ENCODE data around the gene ABCA2. TPM values are rescaled to one million over a fixed set of nuclear protein-coding genes. Genes with fewer than 3 reads are reported as not detected.
A peak's percentile ranks its signal among the peaks of the same experiment; 100 is the strongest.

The ABCA2 gene
- total RNA-seq, 4 donors from 2014 or later: 15.4 to 31.5 (median 25.9) TPM

DNA sequence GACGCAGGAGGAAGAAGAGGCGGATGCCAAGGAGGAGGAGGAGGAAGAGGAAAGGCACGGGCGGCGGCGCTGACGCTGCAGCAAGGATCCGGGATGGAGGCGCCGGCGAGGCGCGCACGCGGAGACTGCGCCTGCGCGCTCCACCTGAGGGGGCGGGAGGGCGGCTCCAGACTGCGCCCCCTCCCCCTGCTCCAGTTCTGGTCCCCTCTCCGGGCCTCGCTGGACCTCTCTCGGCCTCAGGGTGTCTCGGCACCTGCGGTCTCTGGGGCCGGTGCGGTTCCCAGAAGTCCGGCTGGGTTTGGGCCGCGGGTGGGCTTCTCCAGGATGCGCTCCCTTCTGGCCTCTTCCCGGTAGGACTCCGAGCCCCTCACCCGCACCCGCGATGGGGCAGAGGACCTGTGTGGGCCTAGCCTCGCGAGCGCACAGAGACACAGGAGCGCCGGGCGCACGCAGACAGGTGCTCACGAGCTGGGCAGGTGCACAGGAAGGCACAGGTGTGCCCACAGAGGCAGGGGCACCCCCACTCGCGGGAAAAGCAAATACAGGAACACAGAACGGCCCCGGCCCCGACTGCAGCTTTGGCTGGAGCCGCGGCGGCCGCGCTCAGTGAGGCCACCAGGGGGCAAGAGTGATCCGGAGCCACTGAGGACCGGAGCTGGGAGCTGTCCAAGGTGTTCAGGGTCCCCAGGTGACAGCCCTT, 18.2 kb upstream of the ABCA2 start, which contains the start of gene NPDC1:
Gene NPDC1, minus strand, starts transcription at position 90 of the 700 bp plus-strand sequence. CDS start 188 bp downstream, outside the sequence.
- ATAC-seq (ENCODE audit: low FRiP score) (peak; percentile 53), DNase-seq (ENCODE audit: low spot score) (peak; percentile 71)
- TF ChIP-seq, protein P1, sequence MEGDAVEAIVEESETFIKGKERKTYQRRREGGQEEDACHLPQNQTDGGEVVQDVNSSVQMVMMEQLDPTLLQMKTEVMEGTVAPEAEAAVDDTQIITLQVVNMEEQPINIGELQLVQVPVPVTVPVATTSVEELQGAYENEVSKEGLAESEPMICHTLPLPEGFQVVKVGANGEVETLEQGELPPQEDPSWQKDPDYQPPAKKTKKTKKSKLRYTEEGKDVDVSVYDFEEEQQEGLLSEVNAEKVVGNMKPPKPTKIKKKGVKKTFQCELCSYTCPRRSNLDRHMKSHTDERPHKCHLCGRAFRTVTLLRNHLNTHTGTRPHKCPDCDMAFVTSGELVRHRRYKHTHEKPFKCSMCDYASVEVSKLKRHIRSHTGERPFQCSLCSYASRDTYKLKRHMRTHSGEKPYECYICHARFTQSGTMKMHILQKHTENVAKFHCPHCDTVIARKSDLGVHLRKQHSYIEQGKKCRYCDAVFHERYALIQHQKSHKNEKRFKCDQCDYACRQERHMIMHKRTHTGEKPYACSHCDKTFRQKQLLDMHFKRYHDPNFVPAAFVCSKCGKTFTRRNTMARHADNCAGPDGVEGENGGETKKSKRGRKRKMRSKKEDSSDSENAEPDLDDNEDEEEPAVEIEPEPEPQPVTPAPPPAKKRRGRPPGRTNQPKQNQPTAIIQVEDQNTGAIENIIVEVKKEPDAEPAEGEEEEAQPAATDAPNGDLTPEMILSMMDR (IDR thresholded peaks at IDR 0.05): peak in 2 of 3 donors; percentile 6 to 20

DNA sequence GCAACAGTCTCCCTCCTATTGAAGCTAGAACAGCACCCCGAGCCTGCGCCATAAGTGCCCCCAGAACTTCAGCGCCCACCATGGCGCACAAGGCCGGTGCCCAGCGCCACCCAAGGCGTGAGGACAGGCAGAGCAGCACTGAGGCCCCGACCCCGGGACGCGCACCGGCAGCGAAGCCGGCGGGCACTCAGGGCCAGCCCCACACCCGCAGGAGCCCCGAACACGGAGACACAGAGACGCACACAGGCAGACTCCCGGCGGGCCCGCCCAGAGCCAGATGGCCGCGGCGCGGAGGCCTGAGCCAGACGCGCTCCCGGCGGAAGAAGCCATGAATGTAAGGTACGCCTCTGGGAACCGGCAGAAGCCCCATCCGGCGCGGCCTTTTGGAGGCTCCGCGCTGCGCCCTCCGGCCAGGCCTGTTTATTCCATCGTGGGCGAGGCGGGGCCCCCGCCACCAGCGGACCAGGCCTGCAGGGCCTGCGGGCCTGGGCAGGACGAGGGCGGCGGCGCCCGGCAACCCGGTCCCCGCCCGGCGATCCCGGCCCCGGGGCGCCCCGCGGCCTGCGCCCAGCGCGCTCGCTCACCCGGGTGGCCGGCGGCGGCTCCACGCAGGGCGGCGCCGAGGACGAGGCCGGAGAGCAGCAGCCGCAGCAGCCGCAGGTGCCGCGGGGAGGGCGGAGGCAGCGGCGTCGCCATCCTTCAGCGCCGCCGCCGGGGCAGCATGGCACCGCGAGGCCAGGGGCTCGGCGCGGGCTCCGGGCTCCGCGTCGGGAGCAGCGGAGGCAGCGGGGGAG, 17.5 kb upstream of the ABCA2 start:
- ATAC-seq (ENCODE audit: low FRiP score) (peak; percentile 3), DNase-seq (ENCODE audit: low spot score) (no peak)
- TF ChIP-seq, protein P1 (IDR thresholded peaks at IDR 0.05): no peak

DNA sequence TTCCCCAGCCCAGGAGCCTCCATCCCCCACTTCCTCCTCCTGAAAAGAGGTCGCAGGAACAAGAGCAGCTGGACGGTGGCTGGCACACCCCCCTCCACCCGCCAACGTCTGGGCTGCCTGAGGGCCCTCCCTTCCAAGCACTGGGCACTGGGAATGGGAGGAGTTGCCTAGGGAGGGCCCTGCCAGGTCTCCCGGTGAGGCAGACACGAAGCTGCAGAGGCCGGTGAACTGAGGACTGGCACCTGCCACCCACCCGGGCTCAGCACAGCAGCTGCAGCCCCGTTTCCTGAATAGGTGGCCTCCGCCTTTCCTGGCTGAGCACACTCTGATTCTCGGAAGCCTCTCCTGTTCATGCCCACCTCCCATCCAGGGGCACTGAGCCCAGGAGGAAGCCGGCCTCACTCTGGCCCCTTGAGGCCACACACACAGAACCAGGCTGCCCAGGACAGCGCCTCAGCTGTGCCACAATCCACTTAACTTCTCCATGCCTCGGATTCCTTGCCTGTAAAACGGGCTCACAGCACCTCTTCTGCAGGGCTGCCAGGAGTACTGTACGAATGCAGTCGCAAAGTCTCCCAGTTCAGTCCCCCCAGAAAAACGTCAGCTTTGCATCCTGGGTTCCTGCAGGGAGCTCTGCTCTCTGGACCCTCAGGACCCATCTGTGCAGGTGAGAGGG, 16.6 kb upstream of the ABCA2 start:
- DNase-seq (ENCODE audit: low spot score): no peak
- TF ChIP-seq, protein P1 (IDR thresholded peaks at IDR 0.05): no peak
- ATAC-seq (ENCODE audit: low FRiP score): peak; percentile 15

DNA sequence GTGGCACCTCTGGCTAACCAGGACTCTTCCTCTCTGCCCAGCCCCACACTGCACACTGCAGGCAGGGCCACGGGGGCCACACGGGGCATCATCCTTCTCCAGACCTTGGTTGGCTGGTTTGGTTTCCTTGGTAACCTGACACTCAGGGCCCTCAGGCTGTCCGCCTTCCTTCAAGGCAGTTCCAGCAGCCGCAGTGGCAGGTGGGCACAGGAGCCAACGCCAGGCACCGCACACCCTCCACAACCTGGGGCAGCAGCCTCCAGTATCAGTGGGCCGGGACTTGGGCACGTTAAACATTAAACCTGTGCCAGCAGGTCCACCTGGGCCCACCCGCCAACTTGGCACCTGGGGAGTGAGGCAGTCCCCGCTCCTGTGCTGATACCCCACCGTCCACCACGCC, 16.0 kb upstream of the ABCA2 start:
- no peak for ATAC-seq (ENCODE audit: low FRiP score)
- TF ChIP-seq, protein P1 (IDR thresholded peaks at IDR 0.05): no peak
- no peak for DNase-seq (ENCODE audit: low spot score)

DNA sequence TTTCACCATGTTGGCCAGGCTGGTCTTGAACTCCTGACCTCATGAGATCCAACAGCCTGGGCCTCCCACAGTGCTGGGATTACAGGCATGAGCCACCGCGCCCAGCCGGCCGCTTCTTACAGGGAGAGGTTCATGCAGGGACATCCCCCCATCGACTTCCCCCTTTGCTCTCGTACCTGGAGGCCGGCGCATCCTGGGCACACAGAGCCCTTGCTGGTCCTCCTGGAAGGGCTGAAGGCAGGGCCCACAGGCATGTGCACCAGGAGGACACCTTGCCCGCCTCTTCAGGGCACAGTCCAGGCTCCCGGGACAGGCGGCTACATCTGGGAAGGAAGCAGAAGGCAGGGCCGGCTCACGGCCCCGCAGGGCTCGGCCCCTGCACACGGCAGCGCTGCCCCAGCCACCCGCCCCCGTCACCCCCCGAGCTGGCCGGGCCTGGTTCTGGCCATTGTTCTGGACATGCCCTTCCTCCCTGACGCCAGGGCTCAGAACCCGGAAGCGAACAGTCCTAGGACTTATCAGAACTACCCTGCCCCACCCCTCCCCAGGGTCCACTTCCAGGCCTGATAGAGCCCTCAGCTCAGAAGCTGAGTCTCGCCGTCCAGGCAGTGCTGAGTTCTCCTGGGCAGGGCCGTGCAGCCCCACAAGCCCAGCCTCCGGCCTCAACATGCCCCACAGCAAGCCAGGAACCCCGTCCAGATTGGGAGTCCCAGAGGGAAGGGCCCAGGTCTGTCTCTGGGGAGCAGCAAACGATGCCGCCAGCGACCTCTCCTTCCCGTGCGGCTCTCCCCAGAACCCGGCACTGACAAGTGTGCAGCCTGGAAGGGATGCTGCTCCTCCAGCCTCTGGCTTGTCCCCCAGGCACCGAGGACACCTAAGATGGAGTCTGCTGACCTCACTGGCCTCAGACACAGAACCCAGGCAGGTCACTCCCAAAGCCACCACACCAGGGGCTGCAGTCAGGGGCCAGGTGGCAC, 15.0 kb upstream of the ABCA2 start:
- TF ChIP-seq, protein P1 (IDR thresholded peaks at IDR 0.05): no peak
- DNase-seq (ENCODE audit: low spot score): no peak
- no peak for ATAC-seq (ENCODE audit: low FRiP score)

DNA sequence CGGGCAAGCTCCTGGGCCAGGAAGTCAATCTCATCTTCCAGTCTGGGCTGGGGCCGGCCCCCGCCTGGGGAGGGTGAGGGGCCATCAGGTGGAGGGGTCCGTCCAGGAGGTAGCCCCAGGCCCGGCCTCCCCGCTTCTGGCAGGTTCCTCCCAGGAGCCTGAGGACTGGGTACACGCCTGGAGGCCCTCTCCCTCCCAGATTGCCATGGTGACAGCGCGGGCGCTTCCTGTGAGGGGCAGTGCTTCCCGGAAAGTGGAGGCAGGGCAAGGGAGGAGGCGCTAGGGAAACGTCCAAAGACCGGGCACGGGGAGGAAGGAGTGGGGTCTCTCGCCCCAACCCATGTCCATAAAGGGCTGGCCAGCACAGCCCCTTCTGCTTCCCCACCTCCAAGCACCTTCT, 13.1 kb upstream of the ABCA2 start:
- ATAC-seq (ENCODE audit: low FRiP score) (no peak), DNase-seq (ENCODE audit: low spot score) (no peak)
- TF ChIP-seq, protein P1 (IDR thresholded peaks at IDR 0.05): no peak
